Skeletal muscle cell (primary cell): Measurements from ENCODE around the gene USP9X.
"Not testable (repeated sequence)": the region's sequence is repeated elsewhere in the genome, so short reads cannot be mapped to it uniquely, and the experiment has no call there.

ENCODE experiments used
- DNase-seq: peaks from one replicate; pipeline ENCODE4 v3.0.0-alpha.2; 2010; ENCODE audit warnings: low read depth
- H3K4me3 ChIP-seq: 2 replicates; pipeline ENCODE4 v1.5.1; 2011; ENCODE audit warnings: low read depth, mild to moderate bottlenecking, control low read depth, low read length, moderate library complexity

Gene USP9X

GRCh38 chrX:41084893-41085511, at the start of gene USP9X:
USP9X (plus strand) TSS chrX:41085445; CDS start chrX:41123629, 38,184 bp downstream.
- peak within 1 kb of the TSS; percentile 76 for H3K4me3 ChIP-seq
- DNase-seq: peak; percentile 76

GRCh38 chrX:41035582-41035981, 49.7 kb upstream of the USP9X start:
- no peak for DNase-seq
- H3K4me3 ChIP-seq: no peak overlapping the region

- H3K4me3 ChIP-seq: no peak overlapping the region
- DNase-seq: no peak
Measured at GRCh38 chrX:41036668-41037326, 48.4 kb upstream of the USP9X start.

- DNase-seq: no peak
- H3K4me3 ChIP-seq: no peak overlapping the region
Measured at GRCh38 chrX:41043196-41043595, 42.0 kb upstream of the USP9X start.

GRCh38 chrX:41043674-41044345, 41.4 kb upstream of the USP9X start:
- no peak for DNase-seq
- no peak overlapping the region for H3K4me3 ChIP-seq

GRCh38 chrX:41045960-41046567, 39.2 kb upstream of the USP9X start:
- H3K4me3 ChIP-seq: no peak overlapping the region
- DNase-seq: peak; percentile 62

GRCh38 chrX:41047878-41048534, 37.2 kb upstream of the USP9X start:
- DNase-seq: no peak
- H3K4me3 ChIP-seq: no peak overlapping the region

GRCh38 chrX:41050359-41050758, 34.9 kb upstream of the USP9X start:
- DNase-seq: no peak
- no peak overlapping the region for H3K4me3 ChIP-seq

GRCh38 chrX:41051288-41051687, 34.0 kb upstream of the USP9X start:
- no peak for DNase-seq
- no peak overlapping the region for H3K4me3 ChIP-seq

- no peak overlapping the region for H3K4me3 ChIP-seq
Measured at GRCh38 chrX:41055740-41056139, 29.5 kb upstream of the USP9X start.

GRCh38 chrX:41063276-41063675, 22.0 kb upstream of the USP9X start:
- H3K4me3 ChIP-seq, DNase-seq: not testable (repeated sequence)

More at GRCh38 chrX:41055740-41056139, 29.5 kb upstream of the USP9X start:
- no peak for DNase-seq

GRCh38 chrX:41064018-41064417, 21.2 kb upstream of the USP9X start:
- H3K4me3 ChIP-seq: no peak overlapping the region
- DNase-seq: no peak

GRCh38 chrX:41066391-41066790, 18.9 kb upstream of the USP9X start:
- DNase-seq: no peak
- no peak overlapping the region for H3K4me3 ChIP-seq

GRCh38 chrX:41066969-41067368, 18.3 kb upstream of the USP9X start:
- no peak for DNase-seq
- H3K4me3 ChIP-seq: no peak overlapping the region

- no peak overlapping the region for H3K4me3 ChIP-seq
- DNase-seq: no peak
Measured at GRCh38 chrX:41067721-41068120, 17.5 kb upstream of the USP9X start.

- H3K4me3 ChIP-seq: no peak overlapping the region
- DNase-seq: no peak
Measured at GRCh38 chrX:41076742-41077141, 8.5 kb upstream of the USP9X start.

- no peak overlapping the region for H3K4me3 ChIP-seq
- DNase-seq: no peak
Measured at GRCh38 chrX:41081821-41082220, 3.4 kb upstream of the USP9X start.

- no peak for DNase-seq
- H3K4me3 ChIP-seq: no peak overlapping the region
Measured at GRCh38 chrX:41082783-41083182, 2.5 kb upstream of the USP9X start.

GRCh38 chrX:41084044-41084892, 977 bp upstream of the USP9X start:
- peak; percentile 89 for DNase-seq
- H3K4me3 ChIP-seq: peak overlapping the region; percentile 60
